Measurements from ENCODE around the gene TAX1BP3. TPM values are rescaled to one million over a fixed set of nuclear protein-coding genes. Genes with fewer than 3 reads are reported as not detected.

The TAX1BP3 gene
- total RNA-seq, 2 experiments from 2014 or later, result 19.8 to 24.3 TPM

GRCh38 chr17:3688852-3689261 is 20.5 kb upstream of the TAX1BP3 start:
- Histone ChIP-seq H3K36me3 (ENCODE audit: insufficient read depth, low read length) (peaks cover 58% of the 10 kb centered on the region), H3K4me2 (ENCODE audit: low read length) (peak overlapping the region; percentile 53)

GRCh38 chr17:3688027-3688553 is 19.7 kb upstream of the TAX1BP3 start:
- Histone ChIP-seq H3K4me1 (ENCODE audit: insufficient read depth, low read length, poor library complexity, severe bottlenecking) (peaks cover 77% of the 10 kb centered on the region), H2AFZ (ENCODE audit: low read length) (no peak overlapping the region), H3K9me2 (ENCODE audit: insufficient read depth, low read length) (no peaks in the 10 kb centered on the region), H3K4me3 (ENCODE audit: low read depth, low read length, poor library complexity, severe bottlenecking) (peak overlapping the region; percentile 33), H3K9me3 (ENCODE audit: low read length) (no peaks in the 10 kb centered on the region), H3K36me3 (ENCODE audit: insufficient read depth, low read length) (peaks cover 63% of the 10 kb centered on the region), H3K27ac (ENCODE audit: low read depth, low read length, poor library complexity, severe bottlenecking) (peak overlapping the region; percentile 81), H3K4me2 (ENCODE audit: low read length) (peak overlapping the region; percentile 53), H3K79me2 (ENCODE audit: insufficient read depth, low read depth, low read length) (peaks cover 26% of the 10 kb centered on the region), H4K20me1 (ENCODE audit: insufficient read depth, low read length) (0 out of 2 replicates have a peak, but pooled peaks cover 4% of the 10 kb centered on the region)
- TF ChIP-seq EZH2phosphoT487 (IDR thresholded peaks at IDR 0.05; ENCODE audit: borderline replicate concordance, low read depth, low read length) (no peak), CTCF (conservative IDR thresholded peaks at IDR 0.05; ENCODE audit: low read length) (no peak)
- ChIA-PET POLR2A (interaction anchor here (0.7 kb wide), 1 partner anchor 21 kb away, joined by 3 read pairs; no protein-coding TSS in a partner anchor), CTCF (ENCODE audit: unreplicated experiment) (no interaction called here)
- DNase-seq (ENCODE audit: low spot score), result peak; percentile 71
- no TSS peak for BruUV-seq (replicated peaks)
- intact Hi-C loops (cut with micrococcal nuclease; ENCODE audit: unreplicated experiment), result no loop called here

More at GRCh38 chr17:3688852-3689261, 20.5 kb upstream of the TAX1BP3 start:
- H2AFZ ChIP-seq (ENCODE audit: low read length), result no peak overlapping the region
- H3K4me3 ChIP-seq (ENCODE audit: low read depth, low read length, poor library complexity, severe bottlenecking), result peak overlapping the region; percentile 33
- intact Hi-C loops (cut with micrococcal nuclease; ENCODE audit: unreplicated experiment), result no loop called here
- DNase-seq (ENCODE audit: low spot score), result no peak
- peak overlapping the region; percentile 81 for H3K27ac ChIP-seq (ENCODE audit: low read depth, low read length, poor library complexity, severe bottlenecking)
- H3K9me3 ChIP-seq (ENCODE audit: low read length), result no peaks in the 10 kb centered on the region
- H3K9me2 ChIP-seq (ENCODE audit: insufficient read depth, low read length), result no peaks in the 10 kb centered on the region
- BruUV-seq (replicated peaks), result no TSS peak
- H3K79me2 ChIP-seq (ENCODE audit: insufficient read depth, low read depth, low read length), result peaks cover 34% of the 10 kb centered on the region
- TF ChIP-seq EZH2phosphoT487 (IDR thresholded peaks at IDR 0.05; ENCODE audit: borderline replicate concordance, low read depth, low read length), result no peak
- TF ChIP-seq CTCF (conservative IDR thresholded peaks at IDR 0.05; ENCODE audit: low read length), result no peak
- H4K20me1 ChIP-seq (ENCODE audit: insufficient read depth, low read length), result 0 out of 2 replicates have a peak, but pooled peaks cover 4% of the 10 kb centered on the region
- ChIA-PET POLR2A (no interaction called here), CTCF (ENCODE audit: unreplicated experiment) (no interaction called here)
- H3K4me1 ChIP-seq (ENCODE audit: insufficient read depth, low read length, poor library complexity, severe bottlenecking), result peaks cover 73% of the 10 kb centered on the region

- intact Hi-C loops (cut with micrococcal nuclease; ENCODE audit: unreplicated experiment), result no loop called here
- TF ChIP-seq CTCF (conservative IDR thresholded peaks at IDR 0.05; ENCODE audit: low read length) (no peak), EZH2phosphoT487 (IDR thresholded peaks at IDR 0.05; ENCODE audit: borderline replicate concordance, low read depth, low read length) (no peak)
- H2AFZ ChIP-seq (ENCODE audit: low read length), result no peak overlapping the region
- H3K4me2 ChIP-seq (ENCODE audit: low read length), result peak overlapping the region; percentile 42; the same call in 1 of the 2 replicates
- H4K20me1 ChIP-seq (ENCODE audit: insufficient read depth, low read length), result no peaks in the 10 kb centered on the region
- peak; percentile 44 for DNase-seq (ENCODE audit: low spot score)
- H3K79me2 ChIP-seq (ENCODE audit: insufficient read depth, low read depth, low read length), result no peaks in the 10 kb centered on the region
- peaks cover 52% of the 10 kb centered on the region for H3K4me1 ChIP-seq (ENCODE audit: insufficient read depth, low read length, poor library complexity, severe bottlenecking)
- CTCF ChIA-PET (ENCODE audit: unreplicated experiment), result no interaction called here
- H3K9me3 ChIP-seq (ENCODE audit: low read length), result no peaks in the 10 kb centered on the region
- no peaks in the 10 kb centered on the region for H3K9me2 ChIP-seq (ENCODE audit: insufficient read depth, low read length)
- peak overlapping the region; percentile 91 for H3K27ac ChIP-seq (ENCODE audit: low read depth, low read length, poor library complexity, severe bottlenecking)
- no TSS peak for BruUV-seq (replicated peaks)
- POLR2A ChIA-PET, result no interaction called here
- peaks cover 65% of the 10 kb centered on the region for H3K36me3 ChIP-seq (ENCODE audit: insufficient read depth, low read length)
- no peak overlapping the region for H3K4me3 ChIP-seq (ENCODE audit: low read depth, low read length, poor library complexity, severe bottlenecking)
These were observed 16.8 kb upstream of the TAX1BP3 start for GRCh38 chr17:3685174-3685573.

Measured in OCI-LY7 (cell line).